HCT116 (cell line): Measurements from ENCODE around the gene TSPAN31. TPM values are rescaled to one million over a fixed set of nuclear protein-coding genes. Genes with fewer than 3 reads are reported as not detected.

Source experiments
- ATAC-seq: fragments of 200-7000 bp; cut with Tn5 transposase; 2 replicates; pipeline ENCODE4 v1.9.1; 2020; ENCODE audit warnings: mild to moderate bottlenecking, moderate library complexity
- BruUV-seq: library from RNA; stranded (reverse); fragments of 400-500 nt; replicated peaks from 2 replicates; lab custom pipeline; 2021; lab: Mats Ljungman, UMichigan
- CTCF ChIA-PET: fragments of 300-600 bp; sonication (Branson Sonifier 250); formaldehyde crosslinking; loops from one replicate; lab custom pipeline; 2021; ENCODE audit warnings: antibody characterized with exemption; lab: Charles Lee
- POLR2A ChIA-PET: fragments of 300-600, 350-600 bp; sonication (Branson Sonifier 250); formaldehyde crosslinking; loops from one replicate; lab custom pipeline; 2021; ENCODE audit warnings: antibody characterized with exemption; lab: Charles Lee
- RAD21 ChIA-PET, 2 experiments: fragments of 300-600 bp; sonication (Branson Sonifier 250); formaldehyde crosslinking; loops; one replicate each; lab custom pipeline; 2023; ENCODE audit warnings: low total read pairs in 2 of 2; ENCODE audit not compliant: uncharacterized antibody in 2 of 2, unreplicated experiment in 2 of 2, low non-redundant PET in 1 of 2; lab: Charles Lee
- DNase-seq: peaks from one replicate; pipeline ENCODE4 v3.0.0-alpha.2; 2010; ENCODE audit warnings: low read depth, low spot score
- H2AFZ ChIP-seq: fragments of 200-600 bp; shearing (Covaris generic), sonication (generic); 2 replicates; pipeline ENCODE4 v1.6.1; 2017; ENCODE audit warnings: low read depth, mixed run types, mixed read lengths, antibody characterized with exemption, low read length; ENCODE audit not compliant: poor library complexity, severe bottlenecking
- H3K27ac ChIP-seq: 2 replicates; pipeline ENCODE4 v1.5.1; 2012; ENCODE audit warnings: low read depth, low read length
- H3K27me3 ChIP-seq: fragments of 200-600 bp; sonication (generic); 2 replicates; pipeline ENCODE4 v1.6.1; 2016; ENCODE audit warnings: mixed run types, low read length, mixed read lengths; ENCODE audit not compliant: insufficient read depth
- H3K36me3 ChIP-seq, 2 experiments: fragments of 200-500 bp in 1 of 2; fragments of 200-600 bp in 1 of 2; sonication (Bioruptor generic) in 1 of 2; sonication (generic) in 1 of 2; 2 replicates each; pipeline versions ENCODE4 v1.5.1 to v1.6.1; 2014 to 2016; ENCODE audit warnings: low read length in 2 of 2, inconsistent platforms in 1 of 2, mixed read lengths in 1 of 2, mixed run types in 1 of 2; ENCODE audit not compliant: insufficient read depth in 2 of 2, control insufficient read depth in 1 of 2
- H3K4me1 ChIP-seq, 2 experiments: fragments of 200-600 bp in 1 of 2; sonication (generic) in 1 of 2; 2 replicates each; pipeline versions ENCODE4 v1.5.1 to v1.6.1; 2012 to 2017; ENCODE audit warnings: low read length in 2 of 2, inconsistent platforms in 1 of 2, mild to moderate bottlenecking in 1 of 2, mixed read lengths in 1 of 2, mixed run types in 1 of 2, moderate library complexity in 1 of 2; ENCODE audit not compliant: insufficient read depth in 2 of 2, control insufficient read depth in 1 of 2
- H3K4me2 ChIP-seq: fragments of 200-600 bp; sonication (generic); 2 replicates; pipeline ENCODE4 v1.6.1; 2017; ENCODE audit warnings: mixed run types, low read length, mixed read lengths
- H3K4me3 ChIP-seq, 2 experiments: fragments of 200-600 bp in 1 of 2; sonication (generic) in 1 of 2; replicated peaks in 1 of 2; 2 replicates each; pipeline ENCODE4 v1.5.1; 2011 to 2016; ENCODE audit warnings: low read length in 2 of 2, control low read depth in 1 of 2, low read depth in 1 of 2, mild to moderate bottlenecking in 1 of 2, mixed read lengths in 1 of 2, mixed run types in 1 of 2
- H3K79me2 ChIP-seq: fragments of 200-600 bp; sonication (generic); 2 replicates; pipeline ENCODE4 v1.6.1; 2017; ENCODE audit warnings: mild to moderate bottlenecking, mixed run types, low read length, moderate library complexity, mixed read lengths; ENCODE audit not compliant: insufficient read depth
- H3K9ac ChIP-seq: fragments of 200-600 bp; sonication (generic); 2 replicates; pipeline ENCODE4 v1.6.1; 2016; ENCODE audit warnings: low read length, mixed read lengths
- H3K9me2 ChIP-seq: fragments of 200-600 bp; sonication (generic), shearing (Covaris generic); 2 replicates; pipeline ENCODE4 v1.6.1; 2017; ENCODE audit warnings: mixed run types, mild to moderate bottlenecking, moderate library complexity; ENCODE audit not compliant: insufficient read depth
- H3K9me3 ChIP-seq, 2 experiments: fragments of 200-500 bp in 1 of 2; fragments of 200-600 bp in 1 of 2; sonication (Bioruptor generic) in 1 of 2; sonication (generic) in 1 of 2; 2 replicates each; pipeline ENCODE4 v1.6.1; 2014 to 2017; ENCODE audit warnings: low read length in 2 of 2, mixed read lengths in 2 of 2, inconsistent platforms in 1 of 2, low read depth in 1 of 2, mild to moderate bottlenecking in 1 of 2, mixed run types in 1 of 2, moderate library complexity in 1 of 2; ENCODE audit not compliant: control insufficient read depth in 1 of 2, insufficient read depth in 1 of 2
- H4K20me1 ChIP-seq: fragments of 200-600 bp; sonication (generic), shearing (Covaris generic); 2 replicates; pipeline ENCODE4 v1.6.1; 2017; ENCODE audit warnings: mixed run types, mild to moderate bottlenecking, moderate library complexity; ENCODE audit not compliant: insufficient read depth
- CBX3 ChIP-seq: IDR thresholded peaks from 2 replicates; pipeline ENCODE4 v1.6.1; 2012; ENCODE audit warnings: low read depth
- CEBPB ChIP-seq: IDR thresholded peaks from 2 replicates; pipeline ENCODE4 v1.6.1; 2012; ENCODE audit warnings: low read depth
- EGR1 ChIP-seq: IDR thresholded peaks from 2 replicates; pipeline ENCODE4 v1.6.1; 2012; ENCODE audit warnings: low read depth
- ELF1 ChIP-seq: IDR thresholded peaks from 2 replicates; pipeline ENCODE4 v1.6.1; 2012; ENCODE audit warnings: low read depth, borderline replicate concordance
- EZH2 ChIP-seq: fragments of 200-600 bp; sonication (generic); IDR thresholded peaks from 2 replicates; pipeline ENCODE4 v1.6.1; 2017; ENCODE audit warnings: antibody characterized with exemption, mixed run types
- EZH2phosphoT487 ChIP-seq: fragments of 200-600 bp; IDR thresholded peaks from 2 replicates; pipeline ENCODE4 v1.6.1; 2018; ENCODE audit warnings: antibody characterized with exemption, borderline replicate concordance
- FOSL1 ChIP-seq: IDR thresholded peaks from 2 replicates; pipeline ENCODE4 v1.6.1; 2012; ENCODE audit warnings: low read depth
- JUND ChIP-seq: IDR thresholded peaks from 2 replicates; pipeline ENCODE4 v1.6.1; 2012
- POLR2AphosphoS5 ChIP-seq: IDR thresholded peaks from 2 replicates; pipeline ENCODE4 v1.6.1; 2011; ENCODE audit warnings: mild to moderate bottlenecking, low read depth, low read length, moderate library complexity
- RAD21 ChIP-seq: IDR thresholded peaks from 2 replicates; pipeline ENCODE4 v1.6.1; 2012; ENCODE audit warnings: low read depth, mild to moderate bottlenecking
- SIN3A ChIP-seq: IDR thresholded peaks from 2 replicates; pipeline ENCODE4 v1.6.1; 2012; ENCODE audit warnings: low read depth
- SP1 ChIP-seq: IDR thresholded peaks from 2 replicates; pipeline ENCODE4 v1.6.1; 2012; ENCODE audit warnings: low read depth
- ZFX ChIP-seq: fragments of 450-650 bp; IDR thresholded peaks from 2 replicates; pipeline ENCODE4 v1.6.1; 2017
- ZNF274 ChIP-seq: fragments of 200-500 bp; sonication (Bioruptor generic); IDR thresholded peaks from 2 replicates; pipeline ENCODE4 v1.6.1; 2014; ENCODE audit warnings: mild to moderate bottlenecking, low read depth, low read length, inconsistent platforms
- intact Hi-C: fragments of 100-400 bp; cut with micrococcal nuclease; formaldehyde crosslinking; loops from 2 replicates; pipeline ENCODE4 v1.10.0; 2022
- total RNA-seq: library from RNA; stranded (reverse); gene quantifications from one replicate; pipeline ENCODE4 v1.2.1, GENCODE V29; 2021; ENCODE audit not compliant: unreplicated experiment
- TF ChIP-seq, protein P1 (sequence below): IDR thresholded peaks from 2 replicates; pipeline ENCODE4 v1.6.1; 2012
- TF ChIP-seq, protein P2 (sequence below): IDR thresholded peaks from 2 replicates; pipeline ENCODE4 v1.6.1; 2012; ENCODE audit warnings: low read depth
- TF ChIP-seq, protein P3 (sequence below), 3 experiments: fragments of 200-600 bp in 1 of 3; sonication (generic) in 1 of 3; IDR thresholded peaks in 2 of 3; conservative IDR thresholded peaks in 1 of 3; 2 replicates each; pipeline ENCODE4 v1.5.1; 2012 to 2017; ENCODE audit warnings: low read depth in 2 of 3, low read length in 2 of 3, antibody characterized with exemption in 1 of 3, borderline replicate concordance in 1 of 3, control low read depth in 1 of 3, mild to moderate bottlenecking in 1 of 3, mixed read lengths in 1 of 3, mixed run types in 1 of 3, moderate library complexity in 1 of 3; ENCODE audit not compliant: insufficient read depth in 1 of 3
- TF ChIP-seq, protein P4 (sequence below): IDR thresholded peaks from 2 replicates; pipeline ENCODE4 v1.6.1; 2011; ENCODE audit warnings: mild to moderate bottlenecking, low read length, moderate library complexity; ENCODE audit not compliant: insufficient replicate concordance; ENCODE audit errors: extremely low read depth
- TF ChIP-seq, protein P5 (sequence below): IDR thresholded peaks from 2 replicates; pipeline ENCODE4 v1.6.1; 2012

TSPAN31 gene
- total RNA-seq, 1 experiment from 2014 or later, result 14.9 TPM

DNA sequence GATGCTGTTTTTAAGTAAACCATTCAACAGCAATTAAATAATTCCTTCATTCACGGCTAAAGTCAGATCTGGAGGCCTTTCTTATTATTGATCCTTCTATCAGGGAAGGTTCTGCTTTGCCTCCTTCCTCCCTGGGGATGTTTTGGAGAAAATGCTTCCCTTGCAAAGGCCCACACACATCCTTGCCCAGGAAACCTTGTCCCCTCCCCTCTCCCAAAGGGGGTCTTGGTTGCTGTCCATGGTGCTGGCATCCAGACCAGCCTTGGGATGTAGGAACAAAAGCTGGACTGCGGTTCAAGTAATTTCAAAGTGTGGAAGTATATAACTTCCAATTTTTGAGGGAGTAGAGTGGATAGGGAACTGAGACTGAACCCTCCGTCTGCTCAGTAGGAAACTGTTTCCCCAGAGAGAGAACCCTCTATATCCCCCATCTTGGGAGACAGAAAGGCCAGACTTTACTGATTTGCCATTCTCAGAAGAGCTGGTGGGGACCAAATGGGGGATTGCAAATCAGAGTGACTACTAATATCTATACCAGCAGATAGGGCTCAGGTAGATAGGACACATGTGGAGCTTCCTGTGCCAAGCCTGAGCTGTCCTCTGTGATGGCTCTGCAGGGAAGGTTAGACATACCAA, 15.6 kb downstream of the TSPAN31 start:
- TF ChIP-seq, protein P1, sequence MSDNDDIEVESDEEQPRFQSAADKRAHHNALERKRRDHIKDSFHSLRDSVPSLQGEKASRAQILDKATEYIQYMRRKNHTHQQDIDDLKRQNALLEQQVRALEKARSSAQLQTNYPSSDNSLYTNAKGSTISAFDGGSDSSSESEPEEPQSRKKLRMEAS, result no peak
- TF ChIP-seq EZH2 (no peak), EGR1 (no peak), POLR2AphosphoS5 (no peak), RAD21 (no peak), CEBPB (no peak), SIN3A (no peak), CBX3 (no peak), FOSL1 (no peak), SP1 (no peak), ZFX (no peak), ELF1 (no peak), JUND (no peak), ZNF274 (no peak), EZH2phosphoT487 (no peak)
- TF ChIP-seq, protein P2, sequence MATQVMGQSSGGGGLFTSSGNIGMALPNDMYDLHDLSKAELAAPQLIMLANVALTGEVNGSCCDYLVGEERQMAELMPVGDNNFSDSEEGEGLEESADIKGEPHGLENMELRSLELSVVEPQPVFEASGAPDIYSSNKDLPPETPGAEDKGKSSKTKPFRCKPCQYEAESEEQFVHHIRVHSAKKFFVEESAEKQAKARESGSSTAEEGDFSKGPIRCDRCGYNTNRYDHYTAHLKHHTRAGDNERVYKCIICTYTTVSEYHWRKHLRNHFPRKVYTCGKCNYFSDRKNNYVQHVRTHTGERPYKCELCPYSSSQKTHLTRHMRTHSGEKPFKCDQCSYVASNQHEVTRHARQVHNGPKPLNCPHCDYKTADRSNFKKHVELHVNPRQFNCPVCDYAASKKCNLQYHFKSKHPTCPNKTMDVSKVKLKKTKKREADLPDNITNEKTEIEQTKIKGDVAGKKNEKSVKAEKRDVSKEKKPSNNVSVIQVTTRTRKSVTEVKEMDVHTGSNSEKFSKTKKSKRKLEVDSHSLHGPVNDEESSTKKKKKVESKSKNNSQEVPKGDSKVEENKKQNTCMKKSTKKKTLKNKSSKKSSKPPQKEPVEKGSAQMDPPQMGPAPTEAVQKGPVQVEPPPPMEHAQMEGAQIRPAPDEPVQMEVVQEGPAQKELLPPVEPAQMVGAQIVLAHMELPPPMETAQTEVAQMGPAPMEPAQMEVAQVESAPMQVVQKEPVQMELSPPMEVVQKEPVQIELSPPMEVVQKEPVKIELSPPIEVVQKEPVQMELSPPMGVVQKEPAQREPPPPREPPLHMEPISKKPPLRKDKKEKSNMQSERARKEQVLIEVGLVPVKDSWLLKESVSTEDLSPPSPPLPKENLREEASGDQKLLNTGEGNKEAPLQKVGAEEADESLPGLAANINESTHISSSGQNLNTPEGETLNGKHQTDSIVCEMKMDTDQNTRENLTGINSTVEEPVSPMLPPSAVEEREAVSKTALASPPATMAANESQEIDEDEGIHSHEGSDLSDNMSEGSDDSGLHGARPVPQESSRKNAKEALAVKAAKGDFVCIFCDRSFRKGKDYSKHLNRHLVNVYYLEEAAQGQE, result no peak
- TF ChIP-seq, protein P3, sequence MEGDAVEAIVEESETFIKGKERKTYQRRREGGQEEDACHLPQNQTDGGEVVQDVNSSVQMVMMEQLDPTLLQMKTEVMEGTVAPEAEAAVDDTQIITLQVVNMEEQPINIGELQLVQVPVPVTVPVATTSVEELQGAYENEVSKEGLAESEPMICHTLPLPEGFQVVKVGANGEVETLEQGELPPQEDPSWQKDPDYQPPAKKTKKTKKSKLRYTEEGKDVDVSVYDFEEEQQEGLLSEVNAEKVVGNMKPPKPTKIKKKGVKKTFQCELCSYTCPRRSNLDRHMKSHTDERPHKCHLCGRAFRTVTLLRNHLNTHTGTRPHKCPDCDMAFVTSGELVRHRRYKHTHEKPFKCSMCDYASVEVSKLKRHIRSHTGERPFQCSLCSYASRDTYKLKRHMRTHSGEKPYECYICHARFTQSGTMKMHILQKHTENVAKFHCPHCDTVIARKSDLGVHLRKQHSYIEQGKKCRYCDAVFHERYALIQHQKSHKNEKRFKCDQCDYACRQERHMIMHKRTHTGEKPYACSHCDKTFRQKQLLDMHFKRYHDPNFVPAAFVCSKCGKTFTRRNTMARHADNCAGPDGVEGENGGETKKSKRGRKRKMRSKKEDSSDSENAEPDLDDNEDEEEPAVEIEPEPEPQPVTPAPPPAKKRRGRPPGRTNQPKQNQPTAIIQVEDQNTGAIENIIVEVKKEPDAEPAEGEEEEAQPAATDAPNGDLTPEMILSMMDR (IDR thresholded peaks at IDR 0.05 in 2 of 3, conservative IDR thresholded peaks at IDR 0.05 in 1 of 3; ENCODE audit: borderline replicate concordance in 1 of 3, insufficient read depth in 1 of 3, low read depth in 2 of 3, low read length in 2 of 3), result no peak
- TF ChIP-seq, protein P4, sequence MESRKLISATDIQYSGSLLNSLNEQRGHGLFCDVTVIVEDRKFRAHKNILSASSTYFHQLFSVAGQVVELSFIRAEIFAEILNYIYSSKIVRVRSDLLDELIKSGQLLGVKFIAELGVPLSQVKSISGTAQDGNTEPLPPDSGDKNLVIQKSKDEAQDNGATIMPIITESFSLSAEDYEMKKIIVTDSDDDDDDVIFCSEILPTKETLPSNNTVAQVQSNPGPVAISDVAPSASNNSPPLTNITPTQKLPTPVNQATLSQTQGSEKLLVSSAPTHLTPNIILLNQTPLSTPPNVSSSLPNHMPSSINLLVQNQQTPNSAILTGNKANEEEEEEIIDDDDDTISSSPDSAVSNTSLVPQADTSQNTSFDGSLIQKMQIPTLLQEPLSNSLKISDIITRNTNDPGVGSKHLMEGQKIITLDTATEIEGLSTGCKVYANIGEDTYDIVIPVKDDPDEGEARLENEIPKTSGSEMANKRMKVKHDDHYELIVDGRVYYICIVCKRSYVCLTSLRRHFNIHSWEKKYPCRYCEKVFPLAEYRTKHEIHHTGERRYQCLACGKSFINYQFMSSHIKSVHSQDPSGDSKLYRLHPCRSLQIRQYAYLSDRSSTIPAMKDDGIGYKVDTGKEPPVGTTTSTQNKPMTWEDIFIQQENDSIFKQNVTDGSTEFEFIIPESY, result no peak
- TF ChIP-seq, protein P5, sequence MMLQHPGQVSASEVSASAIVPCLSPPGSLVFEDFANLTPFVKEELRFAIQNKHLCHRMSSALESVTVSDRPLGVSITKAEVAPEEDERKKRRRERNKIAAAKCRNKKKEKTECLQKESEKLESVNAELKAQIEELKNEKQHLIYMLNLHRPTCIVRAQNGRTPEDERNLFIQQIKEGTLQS, result no peak
- Histone ChIP-seq H3K79me2 (no peaks in the 10 kb centered on the region), H3K4me1 (peaks cover 6 to 28% of the 10 kb centered on the region in 2 experiments; a peak in 3 of 4 replicates), H3K4me3 (no peak overlapping the region), H3K4me2 (no peak overlapping the region), H3K27me3 (no peaks in the 10 kb centered on the region), H3K27ac (no peak overlapping the region), H3K9ac (no peak overlapping the region), H3K9me3 (no peaks in the 10 kb centered on the region), H3K9me2 (no peaks in the 10 kb centered on the region), H4K20me1 (no peaks in the 10 kb centered on the region), H2AFZ (no peak overlapping the region), H3K36me3 (peaks cover 0 to 7% of the 10 kb centered on the region in 2 experiments; a peak in 2 of 4 replicates)
- RAD21 ChIA-PET, result no interaction called here
- DNase-seq (no peak), ATAC-seq (no peak)
- intact Hi-C loops, result no loop called here
- BruUV-seq, result no TSS peak
- POLR2A ChIA-PET, result no interaction called here
- CTCF ChIA-PET, result no interaction called here
